ENCODE results near the gene PRKCE. TPM values are rescaled to one million over a fixed set of nuclear protein-coding genes. Genes with fewer than 3 reads are reported as not detected.

The PRKCE gene
- total RNA-seq, 2 donors from 2014 or later = 7.2 to 25.4 TPM

GRCh38 chr2:45614871-45615415, 36.5 kb upstream of the PRKCE start:
- Histone ChIP-seq H3K27ac (no peak overlapping the region), H3K4me3 (no peak overlapping the region), H3K9me3 (no peaks in the 10 kb centered on the region), H3K27me3 (replicated peaks; ENCODE audit: insufficient read depth) (no peaks in the 10 kb centered on the region), H3K4me1 (replicated peaks) (no peaks in the 10 kb centered on the region), H3K36me3 (no peaks in the 10 kb centered on the region)
- no peak for TF ChIP-seq POLR2AphosphoS5 (IDR thresholded peaks at IDR 0.05)
- TF ChIP-seq, protein P1, sequence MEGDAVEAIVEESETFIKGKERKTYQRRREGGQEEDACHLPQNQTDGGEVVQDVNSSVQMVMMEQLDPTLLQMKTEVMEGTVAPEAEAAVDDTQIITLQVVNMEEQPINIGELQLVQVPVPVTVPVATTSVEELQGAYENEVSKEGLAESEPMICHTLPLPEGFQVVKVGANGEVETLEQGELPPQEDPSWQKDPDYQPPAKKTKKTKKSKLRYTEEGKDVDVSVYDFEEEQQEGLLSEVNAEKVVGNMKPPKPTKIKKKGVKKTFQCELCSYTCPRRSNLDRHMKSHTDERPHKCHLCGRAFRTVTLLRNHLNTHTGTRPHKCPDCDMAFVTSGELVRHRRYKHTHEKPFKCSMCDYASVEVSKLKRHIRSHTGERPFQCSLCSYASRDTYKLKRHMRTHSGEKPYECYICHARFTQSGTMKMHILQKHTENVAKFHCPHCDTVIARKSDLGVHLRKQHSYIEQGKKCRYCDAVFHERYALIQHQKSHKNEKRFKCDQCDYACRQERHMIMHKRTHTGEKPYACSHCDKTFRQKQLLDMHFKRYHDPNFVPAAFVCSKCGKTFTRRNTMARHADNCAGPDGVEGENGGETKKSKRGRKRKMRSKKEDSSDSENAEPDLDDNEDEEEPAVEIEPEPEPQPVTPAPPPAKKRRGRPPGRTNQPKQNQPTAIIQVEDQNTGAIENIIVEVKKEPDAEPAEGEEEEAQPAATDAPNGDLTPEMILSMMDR (IDR thresholded peaks at IDR 0.05) = no peak
- TF ChIP-seq POLR2A (IDR thresholded peaks at IDR 0.05) = no peak
- WGBS = 75% methylated on average over 3 of the region's 3 CpGs
- no peak for DNase-seq (ENCODE audit: low spot score)
- intact Hi-C loops (cut with DNase I) = no loop called here

GRCh38 chr2:45616658-45617411, 34.6 kb upstream of the PRKCE start:
- TF ChIP-seq POLR2A (IDR thresholded peaks at IDR 0.05) (no peak), POLR2AphosphoS5 (IDR thresholded peaks at IDR 0.05) (no peak)
- TF ChIP-seq, protein P1 (IDR thresholded peaks at IDR 0.05) = no peak
- Histone ChIP-seq H3K36me3 (no peaks in the 10 kb centered on the region), H3K9me3 (no peaks in the 10 kb centered on the region), H3K4me1 (replicated peaks) (no peaks in the 10 kb centered on the region), H3K27me3 (replicated peaks; ENCODE audit: insufficient read depth) (no peaks in the 10 kb centered on the region), H3K27ac (no peak overlapping the region), H3K4me3 (no peak overlapping the region)
- DNase-seq (ENCODE audit: low spot score) = no peak
- intact Hi-C loops (cut with DNase I) = no loop called here
- 37% methylated on average over 4 of the region's 4 CpGs for WGBS

DNA sequence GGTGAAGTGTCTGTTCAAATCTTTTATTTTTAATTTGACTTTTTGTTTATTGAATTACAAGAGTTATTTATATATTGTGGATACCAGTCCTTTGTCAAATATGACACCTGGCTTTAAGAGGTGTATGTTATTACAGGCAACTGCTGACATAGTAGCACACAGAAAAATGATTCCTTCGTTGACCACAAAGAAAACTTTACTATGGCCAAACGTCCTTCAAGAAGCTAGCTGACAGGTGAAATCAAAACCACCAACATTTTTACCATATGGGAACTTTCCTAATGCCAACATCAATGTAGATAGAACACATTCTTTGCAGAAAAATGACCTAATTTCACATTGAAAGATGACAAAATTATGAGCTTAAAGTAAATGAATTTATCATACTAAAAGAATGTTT, 34.0 kb upstream of the PRKCE start:
- Histone ChIP-seq H3K27ac (no peak overlapping the region), H3K9me3 (no peaks in the 10 kb centered on the region), H3K4me3 (no peak overlapping the region)

DNA sequence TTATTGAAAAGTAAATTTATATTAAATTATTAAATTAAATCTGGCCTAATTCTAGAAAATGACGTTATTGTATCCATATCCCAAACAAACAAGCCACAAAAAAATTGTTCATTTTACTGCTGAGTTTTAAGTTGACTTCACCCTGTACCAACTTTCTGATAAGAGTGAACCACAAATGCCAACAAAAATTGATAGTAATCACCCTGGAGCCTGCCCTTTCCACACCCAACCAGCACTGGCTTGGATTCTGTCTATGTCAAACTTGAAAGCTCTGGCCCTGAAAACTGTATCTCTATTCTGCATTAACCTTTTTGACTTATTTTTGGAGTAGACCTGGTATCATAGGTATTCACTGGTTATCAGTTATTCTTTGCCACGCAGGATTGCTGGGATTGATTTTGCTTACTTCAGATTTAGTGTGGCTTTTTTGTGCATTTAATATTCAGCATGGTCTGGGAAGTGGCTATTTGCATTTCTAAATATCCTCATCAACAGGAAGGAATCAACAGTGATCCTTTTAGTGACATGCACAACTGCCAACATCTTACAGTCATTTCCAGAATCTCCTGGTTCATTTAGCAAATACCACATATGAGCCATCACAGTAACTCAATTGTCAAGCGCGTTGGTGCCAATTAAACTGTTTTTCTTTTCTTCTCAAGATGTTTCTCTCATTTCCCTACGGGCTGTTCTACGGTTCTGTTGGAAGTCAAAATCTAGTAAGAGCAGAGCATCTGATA, 29.0 kb upstream of the PRKCE start:
- WGBS = 89% methylated on average over 6 of the region's 6 CpGs
- no peak overlapping the region for H3K4me3 ChIP-seq
- no peak for DNase-seq (ENCODE audit: low spot score)
- H3K27me3 ChIP-seq (replicated peaks; ENCODE audit: insufficient read depth) = no peaks in the 10 kb centered on the region
- TF ChIP-seq, protein P1 (IDR thresholded peaks at IDR 0.05) = no peak
- TF ChIP-seq POLR2A (IDR thresholded peaks at IDR 0.05) (no peak), POLR2AphosphoS5 (IDR thresholded peaks at IDR 0.05) (no peak)
- no peak overlapping the region for H3K27ac ChIP-seq
- intact Hi-C loops (cut with DNase I) = no loop called here
- H3K4me1 ChIP-seq (replicated peaks) = no peaks in the 10 kb centered on the region
- H3K36me3 ChIP-seq = no peaks in the 10 kb centered on the region
- H3K9me3 ChIP-seq = no peaks in the 10 kb centered on the region

More for the DNA sequence above, 34.0 kb upstream of the PRKCE start:
- Histone ChIP-seq H3K4me1 (replicated peaks) (no peaks in the 10 kb centered on the region), H3K27me3 (replicated peaks; ENCODE audit: insufficient read depth) (no peaks in the 10 kb centered on the region), H3K36me3 (no peaks in the 10 kb centered on the region)
- TF ChIP-seq, protein P1 (IDR thresholded peaks at IDR 0.05) = no peak
- TF ChIP-seq POLR2A (IDR thresholded peaks at IDR 0.05) (no peak), POLR2AphosphoS5 (IDR thresholded peaks at IDR 0.05) (no peak)
- no peak for DNase-seq (ENCODE audit: low spot score)
- WGBS = 57% methylated on average over 2 of the region's 2 CpGs
- intact Hi-C loops (cut with DNase I) = no loop called here
